Measurements from ENCODE around the gene NACA2.
"Not testable (repeated sequence)": the region's sequence is repeated elsewhere in the genome, so short reads cannot be mapped to it uniquely, and the experiment has no call there.

NACA2 gene

DNA sequence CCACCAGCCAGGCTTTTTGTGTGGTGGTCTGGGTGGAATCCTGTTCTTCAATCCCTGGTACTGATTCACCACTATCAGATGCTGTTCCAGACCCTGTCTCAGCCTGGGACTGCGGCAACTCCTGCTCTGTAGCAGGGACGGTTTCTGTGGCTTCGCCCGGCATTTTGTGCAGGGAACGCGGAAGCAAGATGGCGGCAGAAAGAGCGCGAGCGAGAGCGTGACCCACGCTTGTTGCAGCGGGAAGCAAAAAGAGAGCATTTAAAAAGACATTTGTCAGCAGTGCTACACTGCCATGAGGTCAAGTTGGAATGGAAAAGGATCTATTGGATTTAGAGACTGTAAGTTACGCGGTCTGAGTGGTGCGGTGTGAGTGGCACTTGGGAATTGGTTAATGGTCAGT is at the start of gene NACA2:
NACA2 (minus strand) TSS at position 202 of the 400 bp plus-strand sequence; CDS start at position 163, 39 bp downstream.
- DNase-seq (ENCODE audit: low spot score) = no peak

DNA sequence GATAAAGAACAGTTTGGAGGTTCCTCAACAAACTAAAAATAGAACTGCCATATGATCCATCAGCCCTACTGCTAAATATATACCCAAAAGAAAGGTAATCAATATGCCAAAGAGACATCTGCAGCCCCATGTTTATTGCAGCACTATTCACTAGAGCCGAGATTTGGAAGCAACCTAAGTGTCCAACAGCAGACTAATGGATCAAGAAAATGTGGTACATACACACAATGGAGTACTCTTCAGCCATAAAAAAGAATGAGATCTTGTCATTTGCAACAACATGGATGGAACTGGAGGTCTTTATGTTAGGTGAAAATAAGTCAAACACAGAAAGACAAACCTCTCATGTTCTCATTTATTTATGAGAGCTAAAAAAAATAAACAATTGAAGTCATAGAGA is 48.8 kb upstream of the NACA2 start:
- no peak for DNase-seq (ENCODE audit: low spot score)

DNA sequence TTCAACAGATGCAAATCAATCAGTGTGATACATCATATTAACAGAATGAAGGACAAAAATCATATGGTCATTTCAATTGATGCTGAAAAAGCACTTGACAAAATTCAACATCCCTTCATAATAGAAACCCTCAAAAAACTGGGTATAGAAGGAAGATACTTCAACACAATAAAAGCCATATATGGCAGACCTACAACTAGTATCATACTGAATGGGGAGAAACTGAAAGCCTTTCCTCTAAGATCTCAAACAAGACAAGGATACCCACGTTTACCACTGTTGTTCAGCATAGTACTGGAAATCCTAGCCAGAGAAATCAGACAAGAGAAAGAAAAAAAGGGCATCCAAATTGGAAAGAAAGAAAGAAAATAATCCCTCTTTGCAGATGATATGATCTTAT is 47.1 kb upstream of the NACA2 start:
- DNase-seq (ENCODE audit: low spot score) = no peak

GRCh38 chr17:61635913-61636432 is 45.0 kb upstream of the NACA2 start:
- DNase-seq (ENCODE audit: low spot score) = peak; percentile 36

DNA sequence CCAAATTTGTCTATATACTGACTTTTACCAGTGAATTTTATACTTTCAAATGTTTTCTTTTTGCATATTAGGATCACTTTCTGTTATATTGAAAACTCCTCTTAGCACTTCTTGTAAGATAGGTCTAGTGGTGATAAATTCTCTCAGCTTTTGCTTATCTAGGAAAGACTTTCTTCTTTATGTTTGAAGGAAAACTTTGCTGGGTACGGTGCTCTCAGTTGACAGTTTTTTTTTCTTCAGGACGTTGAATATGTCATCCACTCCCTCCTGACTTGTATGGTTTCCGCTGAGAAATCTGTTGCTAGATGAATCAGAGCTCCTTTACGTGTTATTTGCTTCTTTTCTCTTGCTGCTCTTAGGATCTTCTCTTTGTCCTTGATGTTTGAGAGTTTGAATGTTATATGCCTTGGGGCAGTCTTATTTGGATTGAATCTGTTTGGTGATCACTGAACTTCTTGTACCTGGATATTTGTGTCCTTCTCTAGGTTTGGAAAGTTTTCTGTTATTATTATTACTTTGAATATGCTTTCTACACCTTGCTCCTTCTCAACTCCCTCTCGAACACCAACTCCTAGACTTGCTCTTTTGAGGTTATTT is 44.0 kb upstream of the NACA2 start:
- no peak for DNase-seq (ENCODE audit: low spot score)

DNA sequence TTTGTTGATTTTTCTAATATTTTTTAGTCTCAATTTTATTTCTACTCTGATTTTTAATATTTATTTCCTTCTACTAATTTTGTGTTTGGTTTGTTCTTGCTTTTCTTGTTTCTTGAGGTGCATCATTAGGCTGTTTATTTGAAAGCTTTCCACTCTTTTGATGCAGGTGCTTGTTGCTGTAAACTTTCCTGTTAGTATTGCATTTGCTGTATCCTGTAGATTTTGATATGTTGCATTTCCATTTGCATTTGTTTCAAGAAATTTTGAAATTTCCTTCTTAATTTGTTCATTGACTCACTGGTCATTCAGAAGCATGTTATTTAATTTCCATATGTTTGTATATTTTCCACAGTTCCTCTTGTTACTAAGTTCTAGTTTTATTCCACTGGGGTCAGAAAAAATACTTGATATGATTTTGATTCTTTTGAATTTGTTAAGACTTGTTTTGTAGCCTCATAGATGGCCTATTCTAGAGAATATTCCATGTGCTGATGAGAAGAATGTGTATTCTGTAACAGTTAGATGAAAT is 43.1 kb upstream of the NACA2 start:
- DNase-seq (ENCODE audit: low spot score) = no peak

DNA sequence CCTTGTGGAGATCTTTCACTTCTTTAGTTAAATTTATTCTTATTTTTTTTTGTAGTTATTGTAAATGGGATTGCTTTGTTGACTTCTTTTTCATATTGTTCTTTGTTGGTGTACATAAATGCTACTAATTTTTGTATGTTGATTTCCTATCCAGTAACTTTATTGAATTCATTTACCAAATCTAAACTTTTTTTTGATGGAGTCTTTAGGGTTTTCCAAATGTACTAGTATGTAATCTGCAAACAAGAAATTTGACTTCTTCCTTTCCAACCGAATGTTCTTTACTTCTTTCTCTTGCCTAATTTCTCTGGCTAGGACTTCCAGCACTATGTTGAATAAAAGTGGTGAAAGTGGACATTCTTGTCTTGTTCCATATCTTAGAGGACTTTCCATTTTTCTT is 41.8 kb upstream of the NACA2 start:
- no peak for DNase-seq (ENCODE audit: low spot score)

DNA sequence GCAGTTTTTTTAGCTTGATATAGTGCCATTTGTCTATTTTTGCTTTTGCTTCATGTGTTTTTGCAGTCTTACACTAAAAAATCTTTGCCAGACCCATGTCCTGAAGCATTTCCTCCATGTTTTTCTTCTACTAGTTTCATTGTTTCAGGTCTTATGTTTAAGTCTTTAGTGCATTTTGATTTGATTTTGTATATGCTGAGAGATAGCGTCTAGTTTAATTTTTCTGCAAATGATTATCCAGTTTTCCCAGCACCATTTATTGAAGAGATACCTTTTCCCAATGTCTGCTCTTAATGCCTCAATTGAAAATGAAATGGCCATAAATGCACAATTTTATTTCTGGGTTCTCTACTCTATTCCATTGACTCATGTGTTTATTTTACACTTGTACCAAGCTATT is 40.8 kb upstream of the NACA2 start:
- DNase-seq (ENCODE audit: low spot score) = no peak

GRCh38 chr17:61628158-61628557 is 37.1 kb upstream of the NACA2 start:
- DNase-seq (ENCODE audit: low spot score) = not testable (repeated sequence)

- no peak for DNase-seq (ENCODE audit: low spot score)
Observed at GRCh38 chr17:61627658-61628057, 36.6 kb upstream of the NACA2 start.

DNA sequence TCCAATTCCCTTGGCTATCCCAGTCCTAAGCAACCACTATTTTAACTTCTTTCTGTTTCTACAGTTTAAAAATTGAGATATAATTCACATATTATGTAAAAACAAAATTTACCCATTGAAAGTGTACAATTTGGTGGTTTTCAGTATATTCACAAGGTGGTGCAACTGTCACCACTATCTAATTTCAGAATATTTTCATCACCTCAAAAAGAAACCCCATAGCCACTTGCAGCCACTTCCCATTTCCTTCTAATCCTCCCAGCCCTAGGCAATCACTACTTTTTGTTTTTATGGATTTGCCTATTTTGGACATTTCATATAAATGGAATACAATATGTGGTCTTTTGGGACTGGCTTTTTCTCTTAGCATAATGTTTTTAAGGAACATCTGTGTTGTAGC is 36.1 kb upstream of the NACA2 start:
- no peak for DNase-seq (ENCODE audit: low spot score)

- no peak for DNase-seq (ENCODE audit: low spot score)
Observed at GRCh38 chr17:61625564-61625963, 34.5 kb upstream of the NACA2 start.

DNA sequence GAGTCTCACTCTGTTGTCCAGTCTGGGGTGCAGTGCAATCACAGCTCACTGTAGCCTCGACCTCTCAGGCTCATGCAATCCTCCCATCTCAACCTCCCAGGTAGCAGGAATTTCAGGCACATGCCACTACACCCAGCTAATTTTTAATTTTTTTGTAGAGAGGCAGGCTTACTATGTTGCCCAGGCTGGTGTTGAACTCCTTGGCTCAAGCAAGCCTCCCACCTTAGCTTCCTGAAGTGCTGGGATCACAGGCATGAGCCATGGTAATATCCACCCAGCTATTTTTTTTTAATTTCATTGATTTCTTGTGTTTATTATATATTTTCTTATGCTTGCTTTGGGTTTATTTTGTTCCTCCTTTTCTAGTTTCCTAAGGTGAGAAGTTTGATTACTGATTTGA is 33.9 kb upstream of the NACA2 start:
- DNase-seq (ENCODE audit: low spot score) = no peak

GRCh38 chr17:61621317-61621716 is 30.3 kb upstream of the NACA2 start:
- DNase-seq (ENCODE audit: low spot score) = no peak

DNA sequence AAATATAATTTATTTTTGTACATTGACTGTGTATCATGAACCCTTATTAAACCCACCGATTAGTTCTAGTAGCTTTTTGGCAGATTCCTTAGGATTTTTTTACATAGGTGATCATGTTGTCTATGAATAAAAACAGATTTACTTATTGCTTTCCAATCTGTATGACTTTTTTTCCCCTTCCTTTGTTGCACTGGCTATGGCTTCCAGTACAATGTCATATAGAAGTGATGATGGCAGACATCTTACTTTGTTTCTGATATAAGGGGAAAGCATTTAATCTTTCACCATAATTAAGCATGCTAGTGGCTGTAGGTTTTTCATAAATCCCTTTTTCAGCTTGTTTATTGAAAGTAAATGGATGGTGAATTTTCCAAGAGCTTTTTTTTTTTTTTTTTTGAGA is 28.9 kb upstream of the NACA2 start:
- no peak for DNase-seq (ENCODE audit: low spot score)

- DNase-seq (ENCODE audit: low spot score) = no peak
Observed at GRCh38 chr17:61619493-61619892, 28.5 kb upstream of the NACA2 start.

DNA sequence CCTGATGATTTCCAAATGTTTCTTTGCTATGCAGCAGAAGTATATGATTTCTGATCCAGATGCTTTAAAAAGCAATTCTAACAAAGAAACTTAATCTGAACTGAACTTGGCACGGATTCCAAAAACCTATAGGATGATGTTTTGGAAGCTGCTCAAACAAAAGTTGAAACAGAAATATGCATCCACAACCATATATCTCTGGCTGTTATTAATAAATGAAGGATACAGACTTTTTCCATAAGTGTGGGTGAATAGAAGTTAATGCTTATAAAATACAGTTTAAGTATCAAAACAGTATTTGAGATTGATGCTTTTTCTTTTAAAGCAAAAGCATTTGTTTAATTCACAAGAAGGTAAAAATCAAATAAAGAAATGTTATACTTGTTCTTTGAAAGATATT is 27.9 kb upstream of the NACA2 start:
- DNase-seq (ENCODE audit: low spot score) = no peak

- no peak for DNase-seq (ENCODE audit: low spot score)
Observed at GRCh38 chr17:61617330-61617729, 26.3 kb upstream of the NACA2 start.

GRCh38 chr17:61616783-61617182 is 25.8 kb upstream of the NACA2 start:
- no peak for DNase-seq (ENCODE audit: low spot score)

GRCh38 chr17:61614219-61614618 is 23.2 kb upstream of the NACA2 start:
- no peak for DNase-seq (ENCODE audit: low spot score)

- DNase-seq (ENCODE audit: low spot score) = no peak
Observed at GRCh38 chr17:61611323-61611722, 20.3 kb upstream of the NACA2 start.

DNA sequence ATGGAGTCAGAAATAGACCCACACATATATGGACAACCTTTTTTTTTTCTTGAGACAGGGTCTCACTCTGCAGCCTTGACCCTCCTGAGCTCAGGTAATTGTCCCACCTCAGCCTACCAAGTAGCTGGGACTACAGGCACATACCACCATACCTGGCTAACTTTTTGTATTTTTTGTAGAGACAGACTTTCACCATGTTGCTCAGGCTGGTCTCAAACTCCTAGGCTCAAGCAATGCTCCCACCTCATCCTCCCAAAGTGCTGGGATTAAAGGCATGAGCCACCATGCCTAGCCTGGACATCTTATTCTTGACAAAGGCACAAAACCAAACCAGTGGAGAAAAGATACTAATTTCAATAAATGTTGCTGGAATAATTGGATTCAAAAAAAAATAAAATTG is 14.7 kb upstream of the NACA2 start:
- no peak for DNase-seq (ENCODE audit: low spot score)

- DNase-seq (ENCODE audit: low spot score) = no peak
Observed at GRCh38 chr17:61601297-61601696, 10.3 kb upstream of the NACA2 start.

DNA sequence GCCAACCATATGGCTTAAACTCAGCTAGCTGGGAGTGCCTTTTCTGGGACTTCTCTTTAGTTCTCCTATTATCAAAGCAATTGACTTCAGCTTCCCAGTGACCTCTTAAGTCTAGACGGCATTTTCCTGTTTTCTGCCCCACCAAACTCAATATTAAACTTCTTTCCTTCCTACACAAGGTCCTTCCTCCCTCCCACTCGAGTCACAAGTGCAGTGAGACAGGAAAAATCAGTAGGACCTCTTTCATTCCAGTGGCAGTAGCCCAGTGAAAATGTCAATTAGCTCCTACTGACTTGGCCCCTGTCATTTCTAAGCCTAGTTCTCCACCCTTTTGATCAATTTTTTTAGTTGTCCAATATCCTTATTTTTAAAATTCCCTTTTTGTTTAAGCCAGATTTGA is 9.6 kb upstream of the NACA2 start:
- no peak for DNase-seq (ENCODE audit: low spot score)

Measured in cerebellar cortex (tissue), 1 donor.